B cell (primary cell): Measurements from ENCODE around the gene L3HYPDH. TPM values are rescaled to one million over a fixed set of nuclear protein-coding genes. Genes with fewer than 3 reads are reported as not detected.

ENCODE experiments used
- ATAC-seq: fragments of 200-7000 bp; cut with Tn5 transposase; one replicate; pipeline ENCODE4 v1.10.0; 2021; ENCODE audit warnings: low read depth, mild to moderate bottlenecking, moderate number of reproducible peaks, moderate library complexity
- CTCF ChIA-PET: fragments of 350-600 bp; sonication (Branson Sonifier 250); formaldehyde crosslinking; loops from one replicate; lab custom pipeline; 2021; ENCODE audit warnings: antibody characterized with exemption, inconsistent platforms; lab: Charles Lee
- POLR2A ChIA-PET: fragments of 350-600 bp; sonication (Branson Sonifier 250); formaldehyde crosslinking; loops from one replicate; lab custom pipeline; 2021; ENCODE audit warnings: antibody characterized with exemption; lab: Charles Lee
- DNase-seq: peaks from one replicate; pipeline ENCODE4 v3.0.0; 2013
- H2AFZ ChIP-seq: 2 replicates; pipeline ENCODE4 v1.6.1; 2012; ENCODE audit warnings: mild to moderate bottlenecking, low read depth, low read length; ENCODE audit not compliant: insufficient read depth, poor library complexity, severe bottlenecking
- H3K27ac ChIP-seq, 2 donors: 1 replicate in 1 of 2; 2 replicates in 1 of 2; pipeline ENCODE4 v1.5.1; 2012 to 2013; ENCODE audit warnings: low read length in 2 of 2, mild to moderate bottlenecking in 2 of 2, moderate library complexity in 1 of 2
- H3K27me3 ChIP-seq, 4 experiments: fragments of 200-600 bp in 1 of 4; sonication (generic) in 1 of 4; replicated peaks in 1 of 4; 1 replicate in 2 of 4; 2 replicates in 2 of 4; pipeline versions ENCODE4 v1.6.1 to v1.7.0; 2013 to 2016; ENCODE audit warnings: low read length in 3 of 4, mild to moderate bottlenecking in 2 of 4, mixed read lengths in 1 of 4, moderate library complexity in 1 of 4; ENCODE audit not compliant: insufficient read depth in 4 of 4, control insufficient read depth in 3 of 4; ENCODE audit errors: control extremely low read depth in 1 of 4
- H3K36me3 ChIP-seq, 2 experiments: replicated peaks in 1 of 2; 1 replicate in 1 of 2; 2 replicates in 1 of 2; pipeline versions ENCODE4 v1.6.1 to v1.7.1; 2013; ENCODE audit warnings: low read length in 1 of 2; ENCODE audit not compliant: insufficient read depth in 2 of 2, control insufficient read depth in 1 of 2; ENCODE audit errors: control extremely low read depth in 1 of 2, extremely low read depth in 1 of 2
- H3K4me1 ChIP-seq, 2 donors: fragments of 200-600 bp in 1 of 2; sonication (generic) in 1 of 2; 1 replicate in 1 of 2; 2 replicates in 1 of 2; pipeline versions ENCODE4 v1.5.1 to v1.6.1; 2013 to 2017; ENCODE audit warnings: low read length in 2 of 2; ENCODE audit not compliant: control insufficient read depth in 2 of 2, insufficient read depth in 2 of 2
- H3K4me2 ChIP-seq: replicated peaks from 2 replicates; pipeline ENCODE3; 2012; ENCODE audit warnings: mild to moderate bottlenecking, low read depth, low read length; ENCODE audit not compliant: poor library complexity, severe bottlenecking
- H3K4me3 ChIP-seq, 5 experiments: fragments of 200-600 bp in 1 of 5; sonication (generic) in 1 of 5; 1 replicate in 3 of 5; 2 replicates in 2 of 5; pipeline versions ENCODE4 v1.5.1 to v1.7.0; 2011 to 2016; ENCODE audit warnings: low read length in 4 of 5, mild to moderate bottlenecking in 4 of 5, low read depth in 2 of 5, control low read depth in 1 of 5, moderate library complexity in 1 of 5; ENCODE audit not compliant: insufficient read depth in 1 of 5; ENCODE audit errors: control extremely low read depth in 1 of 5, extremely low read depth in 1 of 5
- H3K79me2 ChIP-seq: fragments of 200-600 bp; sonication (generic); one replicate; pipeline ENCODE4 v1.6.0; 2016; ENCODE audit warnings: low read length; ENCODE audit not compliant: control insufficient read depth, insufficient read depth
- H3K9ac ChIP-seq: fragments of 200-600 bp; sonication (generic); 2 replicates; pipeline ENCODE4 v1.6.1; 2017; ENCODE audit warnings: mild to moderate bottlenecking, low read length, moderate library complexity
- H3K9me3 ChIP-seq, 3 donors: one replicate each; pipeline versions ENCODE4 v1.6.1 to v1.7.1; 2013; ENCODE audit warnings: low read length in 2 of 3; ENCODE audit not compliant: control insufficient read depth in 2 of 3, insufficient read depth in 1 of 3; ENCODE audit errors: control extremely low read depth in 1 of 3
- H4K20me1 ChIP-seq: 2 replicates; pipeline ENCODE4 v1.6.0; 2012; ENCODE audit warnings: mild to moderate bottlenecking, low read length; ENCODE audit not compliant: insufficient read depth, control insufficient read depth, poor library complexity, severe bottlenecking
- H3K27ac Mint-ChIP-seq: one replicate; pipeline ENCODE4 v1.8.0; 2021; ENCODE audit warnings: mixed read lengths
- H3K27me3 Mint-ChIP-seq: one replicate; pipeline ENCODE4 v1.8.0; 2021; ENCODE audit warnings: mixed read lengths
- H3K4me1 Mint-ChIP-seq: one replicate; pipeline ENCODE4 v1.8.0; 2021; ENCODE audit warnings: mixed read lengths
- H3K4me3 Mint-ChIP-seq: one replicate; pipeline ENCODE4 v1.8.0; 2021; ENCODE audit warnings: mixed read lengths
- H3K9me3 Mint-ChIP-seq: one replicate; pipeline ENCODE4 v1.8.0; 2022; ENCODE audit warnings: mixed read lengths; ENCODE audit not compliant: insufficient read depth
- EZH2 ChIP-seq: IDR thresholded peaks from 2 replicates; pipeline ENCODE4 v1.6.1; 2012; ENCODE audit warnings: borderline replicate concordance, low read depth, mild to moderate bottlenecking, moderate library complexity, low read length; ENCODE audit not compliant: insufficient read depth, poor library complexity, severe bottlenecking
- WGBS: methylation state at CpG from one replicate; pipeline ENCODE4 v1.1.5; 2013; ENCODE audit warnings: missing lambda C conversion rate; ENCODE audit not compliant: insufficient coverage; 5-methylcytosine and 5-hydroxymethylcytosine counted together
- intact Hi-C: fragments of 100-400 bp; cut with micrococcal nuclease; formaldehyde crosslinking; loops from one replicate; pipeline ENCODE4 v1.10.0; 2022
- polyA plus RNA-seq: library from polyadenylated mRNA; depleted of rRNA; stranded (reverse); fragments of >200 nt; gene quantifications from 2 replicates; pipeline ENCODE4 v1.2.3, GENCODE V29; 2012
- total RNA-seq, 2 donors: library from RNA; stranded (reverse); fragments of 120-200 nt in 1 of 2; gene quantifications; 1 replicate in 1 of 2; 2 replicates in 1 of 2; pipeline versions ENCODE4 v1.2.3 to v1.2.4, GENCODE V29; 2013 to 2022
- TF ChIP-seq, protein P1 (sequence below): fragments of 200-600 bp; IDR thresholded peaks from one replicate; pipeline ENCODE4 v1.8.0; 2022; ENCODE audit warnings: antibody characterized with exemption, mild to moderate bottlenecking

The L3HYPDH gene
- total and polyA plus RNA-seq, 2 donors (not counting 1 experiment from before 2014, with no cell fraction given) = 74.5 to 126 TPM

DNA sequence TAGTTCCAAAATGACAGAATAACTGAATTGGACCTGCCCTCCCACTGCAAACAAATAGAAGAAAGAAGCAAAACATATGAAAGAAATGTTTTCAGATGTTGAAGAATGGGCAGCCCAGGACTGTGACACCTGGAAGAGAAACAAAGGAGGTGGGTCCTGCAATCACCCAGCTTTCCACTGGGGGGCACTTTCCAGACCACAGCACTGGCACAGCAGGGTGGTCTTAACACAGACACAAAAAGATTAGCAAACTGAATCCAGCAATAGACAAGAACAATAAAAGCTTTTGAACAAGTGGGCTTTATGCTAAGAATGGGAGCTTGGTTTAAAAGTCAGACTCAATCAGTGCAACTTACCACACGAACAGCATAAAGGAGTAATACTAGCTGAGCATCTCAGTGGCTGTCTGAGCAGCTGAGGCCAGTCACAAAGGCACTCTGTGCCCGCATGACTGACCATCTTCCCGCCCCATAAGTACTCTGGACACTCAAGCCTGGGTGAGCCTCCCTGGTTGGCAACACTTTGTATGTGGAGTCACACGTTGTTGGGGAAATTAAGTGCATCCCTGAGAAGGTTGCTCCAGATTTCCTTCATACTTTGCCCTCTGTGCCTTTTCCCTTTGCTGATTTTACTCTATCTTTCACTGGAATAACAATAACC lies 27.8 kb upstream of the L3HYPDH start:
- no peak overlapping the region for H3K27ac Mint-ChIP-seq
- H3K4me2 ChIP-seq = no peak overlapping the region
- H3K4me1 ChIP-seq = no peaks in the 10 kb centered on the region
- no peak overlapping the region for H3K4me3 Mint-ChIP-seq
- H3K79me2 ChIP-seq = no peaks in the 10 kb centered on the region
- no peak for ATAC-seq
- H4K20me1 ChIP-seq = no peaks in the 10 kb centered on the region
- CTCF ChIA-PET = interaction anchor here (1.3 to 3.0 kb wide), 2 partner anchors 310 to 672 kb away, joined by 3 to 12 read pairs; no protein-coding TSS in a partner anchor
- no peaks in the 10 kb centered on the region for H3K9me3 Mint-ChIP-seq
- H3K27ac ChIP-seq = no peak overlapping the region
- POLR2A ChIA-PET = no interaction called here
- peak; percentile 10 for DNase-seq
- no peak overlapping the region for H3K9ac ChIP-seq
- intact Hi-C loops = no loop called here
- H3K27me3 ChIP-seq = peaks cover 0 to 2% (median 0%) of the 10 kb centered on the region in 4 experiments
- no peak for TF ChIP-seq EZH2
- TF ChIP-seq, protein P1, sequence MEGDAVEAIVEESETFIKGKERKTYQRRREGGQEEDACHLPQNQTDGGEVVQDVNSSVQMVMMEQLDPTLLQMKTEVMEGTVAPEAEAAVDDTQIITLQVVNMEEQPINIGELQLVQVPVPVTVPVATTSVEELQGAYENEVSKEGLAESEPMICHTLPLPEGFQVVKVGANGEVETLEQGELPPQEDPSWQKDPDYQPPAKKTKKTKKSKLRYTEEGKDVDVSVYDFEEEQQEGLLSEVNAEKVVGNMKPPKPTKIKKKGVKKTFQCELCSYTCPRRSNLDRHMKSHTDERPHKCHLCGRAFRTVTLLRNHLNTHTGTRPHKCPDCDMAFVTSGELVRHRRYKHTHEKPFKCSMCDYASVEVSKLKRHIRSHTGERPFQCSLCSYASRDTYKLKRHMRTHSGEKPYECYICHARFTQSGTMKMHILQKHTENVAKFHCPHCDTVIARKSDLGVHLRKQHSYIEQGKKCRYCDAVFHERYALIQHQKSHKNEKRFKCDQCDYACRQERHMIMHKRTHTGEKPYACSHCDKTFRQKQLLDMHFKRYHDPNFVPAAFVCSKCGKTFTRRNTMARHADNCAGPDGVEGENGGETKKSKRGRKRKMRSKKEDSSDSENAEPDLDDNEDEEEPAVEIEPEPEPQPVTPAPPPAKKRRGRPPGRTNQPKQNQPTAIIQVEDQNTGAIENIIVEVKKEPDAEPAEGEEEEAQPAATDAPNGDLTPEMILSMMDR = peak; percentile 39
- no peaks in the 10 kb centered on the region for H3K36me3 ChIP-seq
- H2AFZ ChIP-seq = no peak overlapping the region
- H3K9me3 ChIP-seq = no peaks in the 10 kb centered on the region
- H3K4me3 ChIP-seq = no peak overlapping the region
- H3K27me3 Mint-ChIP-seq = peaks cover 4% of the 10 kb centered on the region
- H3K4me1 Mint-ChIP-seq = no peaks in the 10 kb centered on the region
- WGBS = 94% methylated on average over 4 of the region's 4 CpGs

DNA sequence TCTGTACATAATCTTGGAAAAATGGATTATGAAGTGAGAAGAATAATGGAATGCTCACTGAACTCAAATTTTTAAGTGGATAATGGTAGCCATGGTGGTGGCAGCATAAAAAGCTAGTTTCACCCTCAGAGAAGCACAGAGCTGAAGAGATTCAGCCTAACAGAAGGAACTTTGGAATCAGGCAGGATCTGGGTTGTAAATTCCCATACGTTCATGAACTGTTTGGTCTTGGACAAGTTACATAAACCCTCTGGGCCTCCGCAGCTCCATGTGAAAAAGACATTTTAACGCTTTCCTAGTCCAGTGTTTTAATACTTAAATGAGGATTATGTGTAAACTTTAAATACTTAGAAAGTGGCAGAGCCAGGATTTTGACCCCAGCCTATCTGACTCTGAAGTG lies 26.8 kb upstream of the L3HYPDH start:
- CTCF ChIA-PET = interaction anchor here (0.5 to 3.0 kb wide), 3 partner anchors 309 to 673 kb away, joined by 3 to 12 read pairs (median 3); no protein-coding TSS in a partner anchor

More for the DNA sequence above, 26.8 kb upstream of the L3HYPDH start:
- H3K9me3 ChIP-seq = no peaks in the 10 kb centered on the region
- no peak overlapping the region for H3K4me3 Mint-ChIP-seq
- intact Hi-C loops = no loop called here
- TF ChIP-seq EZH2 = no peak
- TF ChIP-seq, protein P1 = no peak
- H3K36me3 ChIP-seq = no peaks in the 10 kb centered on the region
- no peaks in the 10 kb centered on the region for H3K4me1 Mint-ChIP-seq
- ATAC-seq = no peak
- H3K9ac ChIP-seq = no peak overlapping the region
- H3K4me1 ChIP-seq = no peaks in the 10 kb centered on the region
- peaks cover 0 to 2% (median 0%) of the 10 kb centered on the region in 4 experiments for H3K27me3 ChIP-seq
- no peaks in the 10 kb centered on the region for H4K20me1 ChIP-seq
- H3K4me2 ChIP-seq = no peak overlapping the region
- H3K4me3 ChIP-seq = no peak overlapping the region
- DNase-seq = no peak
- H3K27ac Mint-ChIP-seq = no peak overlapping the region
- H3K27me3 Mint-ChIP-seq = peaks cover 4% of the 10 kb centered on the region
- no peak overlapping the region for H2AFZ ChIP-seq
- no peak overlapping the region for H3K27ac ChIP-seq
- H3K79me2 ChIP-seq = no peaks in the 10 kb centered on the region
- no CpG with 5 or more reads among the region's 3 CpGs for WGBS
- H3K9me3 Mint-ChIP-seq = no peaks in the 10 kb centered on the region
- POLR2A ChIA-PET = no interaction called here
